Trophoblast cell (in vitro differentiated cells and primary cell): ENCODE data around the gene SLC35B2.

ENCODE experiments used
- DNase-seq, 2 donors: peaks; one replicate each; pipeline ENCODE4 v3.0.0-alpha.2; 2016
- H2AFZ ChIP-seq: 2 replicates; pipeline ENCODE4 v1.6.1; 2013; ENCODE audit warnings: low read length, moderate library complexity, mild to moderate bottlenecking; ENCODE audit not compliant: insufficient read depth, poor library complexity
- H2AK5ac ChIP-seq: 2 replicates; pipeline ENCODE4 v1.6.1; 2013; ENCODE audit warnings: mild to moderate bottlenecking, low read length
- H2BK120ac ChIP-seq: 2 replicates; pipeline ENCODE4 v1.6.1; 2013; ENCODE audit warnings: low read length, mild to moderate bottlenecking, moderate library complexity; ENCODE audit not compliant: insufficient read depth, poor library complexity
- H2BK12ac ChIP-seq: 2 replicates; pipeline ENCODE4 v1.6.1; 2013; ENCODE audit warnings: mild to moderate bottlenecking, low read length, moderate library complexity
- H2BK5ac ChIP-seq: 2 replicates; pipeline ENCODE4 v1.6.1; 2013; ENCODE audit warnings: low read length, low read depth, moderate library complexity, mild to moderate bottlenecking; ENCODE audit not compliant: poor library complexity
- H3K14ac ChIP-seq: 2 replicates; pipeline ENCODE4 v1.6.1; 2013; ENCODE audit warnings: mild to moderate bottlenecking, low read length
- H3K18ac ChIP-seq: 2 replicates; pipeline ENCODE4 v1.6.1; 2013; ENCODE audit warnings: mild to moderate bottlenecking, low read length
- H3K23ac ChIP-seq: 2 replicates; pipeline ENCODE4 v1.6.1; 2013; ENCODE audit warnings: low read length
- H3K27ac ChIP-seq: 2 replicates; pipeline ENCODE4 v1.5.1; 2013; ENCODE audit warnings: low read depth, mild to moderate bottlenecking, inconsistent platforms, low read length, moderate library complexity
- H3K27me3 ChIP-seq: 2 replicates; pipeline ENCODE4 v1.6.1; 2013; ENCODE audit warnings: inconsistent platforms, mild to moderate bottlenecking, low read length, moderate library complexity; ENCODE audit not compliant: insufficient read depth
- H3K36me3 ChIP-seq, 2 experiments: 1 replicate in 1 of 2; 2 replicates in 1 of 2; pipeline ENCODE4 v1.6.1; 2013; ENCODE audit warnings: low read length in 2 of 2, mild to moderate bottlenecking in 2 of 2, moderate library complexity in 1 of 2; ENCODE audit not compliant: insufficient read depth in 2 of 2, control insufficient read depth in 1 of 2
- H3K4ac ChIP-seq: 2 replicates; pipeline ENCODE4 v1.6.1; 2013; ENCODE audit warnings: low read depth, mild to moderate bottlenecking, low read length, moderate library complexity
- H3K4me1 ChIP-seq, 2 experiments: 1 replicate in 1 of 2; 2 replicates in 1 of 2; pipeline ENCODE4 v1.6.1; 2013; ENCODE audit warnings: low read length in 2 of 2, mild to moderate bottlenecking in 2 of 2, moderate library complexity in 1 of 2; ENCODE audit not compliant: insufficient read depth in 2 of 2, control insufficient read depth in 1 of 2
- H3K4me2 ChIP-seq: 2 replicates; pipeline ENCODE4 v1.6.1; 2013; ENCODE audit warnings: inconsistent platforms, mild to moderate bottlenecking, low read length, moderate library complexity
- H3K4me3 ChIP-seq: 2 replicates; pipeline ENCODE4 v1.5.1; 2013; ENCODE audit warnings: mild to moderate bottlenecking, low read depth, low read length, inconsistent platforms
- H3K79me1 ChIP-seq: one replicate; pipeline ENCODE4 v1.6.1; 2013; ENCODE audit warnings: low read length
- H3K79me2 ChIP-seq: 2 replicates; pipeline ENCODE4 v1.6.1; 2013; ENCODE audit warnings: low read length, mild to moderate bottlenecking; ENCODE audit not compliant: control insufficient read depth, insufficient read depth, poor library complexity
- H3K9ac ChIP-seq: 2 replicates; pipeline ENCODE4 v1.6.1; 2013; ENCODE audit warnings: mild to moderate bottlenecking, low read length
- H3K9me3 ChIP-seq: 2 replicates; pipeline ENCODE4 v1.6.1; 2013; ENCODE audit warnings: low read depth, mild to moderate bottlenecking, control low read depth, inconsistent platforms, low read length; ENCODE audit not compliant: insufficient read depth
- H4K12ac ChIP-seq: 2 replicates; pipeline ENCODE4 v1.6.1; 2013; ENCODE audit warnings: low read depth, mild to moderate bottlenecking, low read length, moderate library complexity
- H4K8ac ChIP-seq: 2 replicates; pipeline ENCODE4 v1.6.1; 2013; ENCODE audit warnings: low read depth, mild to moderate bottlenecking, low read length, moderate library complexity
- H4K91ac ChIP-seq: one replicate; pipeline ENCODE4 v1.6.1; 2013; ENCODE audit warnings: low read depth, mild to moderate bottlenecking, low read length, moderate library complexity
- WGBS: extraction: QIAGEN DNeasy Blood & Tissue Kit; methylation state at CpG from one replicate; pipeline ENCODE4 v1.1.7; 2013; ENCODE audit warnings: missing lambda C conversion rate; ENCODE audit not compliant: insufficient read length, insufficient coverage; ENCODE audit errors: extremely low coverage; 5-methylcytosine and 5-hydroxymethylcytosine counted together

SLC35B2 gene

GRCh38 chr6:44300292-44300823, 43.0 kb upstream of the SLC35B2 start:
- Histone ChIP-seq H3K4me3 (no peak overlapping the region), H3K27me3 (peaks cover 24% of the 10 kb centered on the region), H4K91ac (no peak overlapping the region), H4K12ac (no peak overlapping the region), H4K8ac (no peak overlapping the region), H3K4ac (no peak overlapping the region), H3K18ac (no peak overlapping the region), H3K23ac (no peak overlapping the region), H3K9ac (no peak overlapping the region), H2AK5ac (no peak overlapping the region), H2AFZ (no peak overlapping the region), H3K9me3 (peaks cover 3% of the 10 kb centered on the region), H3K27ac (no peak overlapping the region), H2BK5ac (no peak overlapping the region), H3K79me2 (no peaks in the 10 kb centered on the region), H2BK12ac (no peak overlapping the region), H3K4me2 (no peak overlapping the region), H3K36me3 (peaks cover 51 to 52% of the 10 kb centered on the region in 2 experiments), H2BK120ac (no peak overlapping the region), H3K79me1 (no peaks in the 10 kb centered on the region), H3K14ac (no peak overlapping the region), H3K4me1 (peaks cover 4 to 6% of the 10 kb centered on the region in 2 experiments)
- no CpG with 5 or more reads among the region's 7 CpGs for WGBS
- DNase-seq: no peak

- H3K14ac ChIP-seq: no peak overlapping the region
- no peak overlapping the region for H4K91ac ChIP-seq
- H3K36me3 ChIP-seq: peaks cover 36 to 37% of the 10 kb centered on the region in 2 experiments
- peaks cover 4 to 6% of the 10 kb centered on the region in 2 experiments for H3K4me1 ChIP-seq
- H3K9ac ChIP-seq: no peak overlapping the region
- H3K79me2 ChIP-seq: no peaks in the 10 kb centered on the region
- peak; percentile 17 to 52 for DNase-seq
- H3K27ac ChIP-seq: no peak overlapping the region
- H3K18ac ChIP-seq: no peak overlapping the region
- no peak overlapping the region for H2AFZ ChIP-seq
- peaks cover 3% of the 10 kb centered on the region for H3K9me3 ChIP-seq
- H3K4me3 ChIP-seq: no peak overlapping the region
- no peak overlapping the region for H2BK120ac ChIP-seq
- H3K4ac ChIP-seq: no peak overlapping the region
- no CpG with 5 or more reads among the region's 3 CpGs for WGBS
- no peak overlapping the region for H3K23ac ChIP-seq
- no peak overlapping the region for H2BK5ac ChIP-seq
- H2BK12ac ChIP-seq: no peak overlapping the region
- H3K4me2 ChIP-seq: no peak overlapping the region
- no peak overlapping the region for H4K12ac ChIP-seq
- no peaks in the 10 kb centered on the region for H3K79me1 ChIP-seq
- no peak overlapping the region for H2AK5ac ChIP-seq
- no peak overlapping the region for H4K8ac ChIP-seq
- H3K27me3 ChIP-seq: peaks cover 26% of the 10 kb centered on the region
These were observed 41.5 kb upstream of the SLC35B2 start for GRCh38 chr6:44298864-44299263.

- Histone ChIP-seq H3K18ac (no peak overlapping the region), H2AK5ac (no peak overlapping the region), H3K79me2 (no peaks in the 10 kb centered on the region), H3K4me1 (peaks cover 4 to 6% of the 10 kb centered on the region in 2 experiments), H2BK12ac (no peak overlapping the region), H3K4ac (no peak overlapping the region), H3K14ac (no peak overlapping the region), H3K9me3 (peaks cover 3% of the 10 kb centered on the region), H3K9ac (no peak overlapping the region), H3K79me1 (no peaks in the 10 kb centered on the region), H4K8ac (no peak overlapping the region), H3K27ac (no peak overlapping the region), H4K91ac (no peak overlapping the region), H2BK5ac (no peak overlapping the region), H4K12ac (no peak overlapping the region), H3K27me3 (peaks cover 26% of the 10 kb centered on the region), H3K4me2 (peak overlapping the region; percentile 56), H2BK120ac (no peak overlapping the region), H3K36me3 (peaks cover 31% of the 10 kb centered on the region in 2 experiments), H3K23ac (no peak overlapping the region), H3K4me3 (peak overlapping the region; percentile 3), H2AFZ (no peak overlapping the region)
- DNase-seq: no peak
- WGBS: no CpG with 5 or more reads among the region's 20 CpGs
These were observed 40.9 kb upstream of the SLC35B2 start for GRCh38 chr6:44298055-44298803.

- Histone ChIP-seq H3K23ac (no peak overlapping the region), H3K79me1 (no peaks in the 10 kb centered on the region), H3K18ac (no peak overlapping the region), H3K79me2 (no peaks in the 10 kb centered on the region), H2AK5ac (no peak overlapping the region), H3K9me3 (peaks cover 3% of the 10 kb centered on the region), H3K4me3 (peak overlapping the region; percentile 40), H2AFZ (no peak overlapping the region), H3K27ac (no peak overlapping the region), H3K14ac (no peak overlapping the region), H3K36me3 (peaks cover 22% of the 10 kb centered on the region in 2 experiments), H3K4me2 (peak overlapping the region; percentile 56), H2BK120ac (no peak overlapping the region), H2BK5ac (no peak overlapping the region), H3K9ac (no peak overlapping the region), H4K8ac (no peak overlapping the region), H4K12ac (no peak overlapping the region), H3K27me3 (peaks cover 26% of the 10 kb centered on the region), H4K91ac (no peak overlapping the region), H3K4me1 (peaks cover 4 to 6% of the 10 kb centered on the region in 2 experiments), H2BK12ac (no peak overlapping the region), H3K4ac (no peak overlapping the region)
- DNase-seq: peak in 1 of 2 donors; percentile 25
- no CpG with 5 or more reads among the region's 86 CpGs for WGBS
These were observed 40.0 kb upstream of the SLC35B2 start for GRCh38 chr6:44297063-44298038.
